Measurements from ENCODE around the gene GNPTAB.

GRCh38 chr12:101785671-101786070, 45.1 kb downstream of the GNPTAB start:
- TF ChIP-seq CTCF (IDR thresholded peaks at IDR 0.05) = no peak
- TF ChIP-seq POLR2AphosphoS5 (IDR thresholded peaks at IDR 0.05; ENCODE audit: low read depth, low read length) = no peak
- no peak for TF ChIP-seq REST (IDR thresholded peaks at IDR 0.05; ENCODE audit: insufficient read depth in 1 of 2, low read depth in 2 of 2, low read length in 1 of 2)
- no peak for TF ChIP-seq SIN3A (IDR thresholded peaks at IDR 0.05; ENCODE audit: borderline replicate concordance, insufficient read depth, low read depth, low read length)

Data from Panc1 (cell line).